Gastroesophageal sphincter (tissue), 4 donors: ENCODE measurements around the gene RAP1B. TPM values are rescaled to one million over a fixed set of nuclear protein-coding genes. Genes with fewer than 3 reads are reported as not detected.
A peak's percentile ranks its signal among the peaks of the same experiment; 100 is the strongest.
"Not testable (repeated sequence)": the region's sequence is repeated elsewhere in the genome, so short reads cannot be mapped to it uniquely, and the experiment has no call there.

Experiments
- ATAC-seq: fragments of 150-250 bp; one replicate; pipeline ENCODE4 v1.9.1; 2016; ENCODE audit warnings: mild to moderate bottlenecking, moderate library complexity
- H3K27ac ChIP-seq, 4 donors: fragments of 200-600 bp; sonication (generic) in 3 of 4; 1 replicate in 3 of 4; 2 replicates in 1 of 4; pipeline ENCODE4 v1.5.1; 2016 to 2019
- H3K27me3 ChIP-seq: fragments of 200-600 bp; sonication (generic); one replicate; pipeline ENCODE4 v1.5.1; 2019
- H3K36me3 ChIP-seq, 2 donors: fragments of 200-600 bp; sonication (generic); one replicate each; pipeline ENCODE4 v1.5.1; 2019; ENCODE audit warnings: control low read depth in 1 of 2
- H3K4me1 ChIP-seq, 3 donors: fragments of 200-600 bp; sonication (generic); 1 replicate in 2 of 3; 2 replicates in 1 of 3; pipeline ENCODE4 v1.5.1; 2016 to 2019; ENCODE audit warnings: control low read depth in 2 of 3
- H3K4me3 ChIP-seq, 2 donors: fragments of 200-600 bp; sonication (generic); one replicate each; pipeline ENCODE4 v1.5.1; 2019; ENCODE audit warnings: mild to moderate bottlenecking in 1 of 2, moderate library complexity in 1 of 2
- H3K9me3 ChIP-seq, 3 donors: fragments of 200-600 bp; sonication (generic); one replicate each; pipeline ENCODE4 v1.5.1; 2017 to 2019; ENCODE audit warnings: control low read depth in 2 of 3
- CTCF ChIP-seq, 4 experiments: fragments of 200-600 bp in 2 of 4; fragments of 450-650 bp in 2 of 4; sonication (generic) in 1 of 4; IDR thresholded peaks; one replicate each; pipeline ENCODE4 v1.5.1; 2017 to 2019; ENCODE audit warnings: antibody characterized with exemption in 4 of 4, mild to moderate bottlenecking in 2 of 4, moderate library complexity in 2 of 4
- EP300 ChIP-seq: sonication (generic); formaldehyde crosslinking; IDR thresholded peaks from one replicate; pipeline ENCODE4 v1.6.1; 2017; ENCODE audit warnings: antibody characterized with exemption, mild to moderate bottlenecking
- POLR2A ChIP-seq, 2 donors: fragments of 450-650 bp; IDR thresholded peaks; one replicate each; pipeline ENCODE4 v1.6.1; 2017; ENCODE audit warnings: antibody characterized with exemption in 2 of 2, mild to moderate bottlenecking in 2 of 2, moderate library complexity in 1 of 2
- POLR2AphosphoS5 ChIP-seq: sonication (generic); formaldehyde crosslinking; IDR thresholded peaks from one replicate; pipeline ENCODE4 v1.6.1; 2017; ENCODE audit warnings: antibody characterized with exemption
- WGBS, 2 donors: methylation state at CpG; one replicate each; pipeline ENCODE4 v1.1.5; 2018; ENCODE audit warnings: low coverage in 1 of 2; 5-methylcytosine and 5-hydroxymethylcytosine counted together
- total RNA-seq, 4 donors: library from RNA; depleted of rRNA; stranded (reverse); fragments of >200 nt; gene quantifications; one replicate each; pipeline ENCODE4 v1.1.0, GENCODE V29; 2016

The RAP1B gene
- total RNA-seq, 4 donors from 2014 or later = 131 to 218 (median 205) TPM

GRCh38 chr12:68633614-68634558 lies 23.2 kb downstream of the RAP1B start:
- 85 to 86% methylated on average over 6 to 9 of the region's 9 CpGs for WGBS, 2 donors
- H3K36me3 ChIP-seq = no peaks in the 10 kb centered on the region
- H3K27ac ChIP-seq = no peak overlapping the region
- no peak overlapping the region for H3K4me3 ChIP-seq
- H3K9me3 ChIP-seq = no peaks in the 10 kb centered on the region
- H3K27me3 ChIP-seq = no peaks in the 10 kb centered on the region
- peaks cover 0 to 98% (median 20%) of the 10 kb centered on the region in 3 donors for H3K4me1 ChIP-seq
- ATAC-seq = no peak
- TF ChIP-seq POLR2A (IDR thresholded peaks at IDR 0.05) (no peak), CTCF (IDR thresholded peaks at IDR 0.05) (no peak), POLR2AphosphoS5 (no peak), EP300 (no peak)

GRCh38 chr12:68636268-68636667 lies 25.6 kb downstream of the RAP1B start:
- TF ChIP-seq CTCF (IDR thresholded peaks at IDR 0.05) (no peak), POLR2A (IDR thresholded peaks at IDR 0.05) (no peak), POLR2AphosphoS5 (no peak), EP300 (no peak)
- peaks cover 0 to 98% (median 27%) of the 10 kb centered on the region in 3 donors for H3K4me1 ChIP-seq
- H3K36me3 ChIP-seq = no peaks in the 10 kb centered on the region
- ATAC-seq = no peak
- H3K27me3 ChIP-seq = no peaks in the 10 kb centered on the region
- H3K4me3 ChIP-seq = no peak overlapping the region
- WGBS, 2 donors = 31 to 53% methylated on average over 2 of the region's 2 CpGs
- H3K27ac ChIP-seq = no peak overlapping the region
- H3K9me3 ChIP-seq = no peaks in the 10 kb centered on the region

- not testable (repeated sequence) for H3K4me3 ChIP-seq, H3K36me3 ChIP-seq, H3K27ac ChIP-seq, H3K27me3 ChIP-seq, ATAC-seq, H3K9me3 ChIP-seq
- peaks cover 0 to 98% (median 27%) of the 10 kb centered on the region in 3 donors for H3K4me1 ChIP-seq
- WGBS, 2 donors = 91 to 100% methylated on average over 1 to 3 of the region's 3 CpGs
Observed at GRCh38 chr12:68637439-68637838, 26.7 kb downstream of the RAP1B start.

- Histone ChIP-seq H3K4me1 (peaks cover 0 to 97% (median 27%) of the 10 kb centered on the region in 3 donors), H3K27ac (no peak overlapping the region), H3K36me3 (peaks cover 0 to 3% of the 10 kb centered on the region in 2 donors), H3K9me3 (no peaks in the 10 kb centered on the region), H3K27me3 (no peaks in the 10 kb centered on the region), H3K4me3 (no peak overlapping the region)
- 68 to 85% methylated on average over 3 of the region's 3 CpGs for WGBS, 2 donors
- ATAC-seq = no peak
- no peak for TF ChIP-seq POLR2AphosphoS5
- TF ChIP-seq POLR2A (IDR thresholded peaks at IDR 0.05) = no peak
- TF ChIP-seq EP300 = no peak
Observed at GRCh38 chr12:68638171-68638570, 27.5 kb downstream of the RAP1B start.

- Histone ChIP-seq H3K4me1 (peaks cover 0 to 95% (median 22%) of the 10 kb centered on the region in 3 donors), H3K4me3 (no peak overlapping the region), H3K27ac (peak overlapping the region in 2 of 4 donors; percentile 14 to 29), H3K9me3 (no peaks in the 10 kb centered on the region), H3K27me3 (no peaks in the 10 kb centered on the region), H3K36me3 (peaks cover 0 to 3% of the 10 kb centered on the region in 2 donors)
- WGBS, 2 donors = 51 to 54% methylated on average over 7 to 12 of the region's 12 CpGs
- TF ChIP-seq POLR2A (IDR thresholded peaks at IDR 0.05) (no peak), POLR2AphosphoS5 (peak; percentile 37), CTCF (IDR thresholded peaks at IDR 0.05) (no peak), EP300 (no peak)
- ATAC-seq = no peak
Observed at GRCh38 chr12:68638721-68639395, 28.2 kb downstream of the RAP1B start.
